Right ventricle myocardium inferior (tissue), 1 donor: Measurements from ENCODE around the gene IRAK1. TPM values are rescaled to one million over a fixed set of nuclear protein-coding genes. Genes with fewer than 3 reads are reported as not detected.

Experiments
- ATAC-seq: fragments of 200-7000 bp; cut with Tn5 transposase; one replicate; pipeline ENCODE4 v1.9.1; 2020; ENCODE audit warnings: mild to moderate bottlenecking, moderate library complexity
- DNase-seq: peaks from one replicate; pipeline ENCODE4 v3.0.0; 2021; ENCODE audit errors: missing footprints
- intact Hi-C: fragments of 100-400 bp; cut with DNase I; formaldehyde crosslinking; loops from one replicate; pipeline ENCODE4 v1.11.0; 2022
- long read RNA-seq: library from polyadenylated mRNA; unstranded; transcript quantifications from one replicate; pipeline ENCODE4 v2.0.0, GENCODE V29; 2021
- total RNA-seq: library from RNA; stranded (reverse); fragmentation: NEBNext Ultra II Directional; extraction: Animal tissue kit (Norgen Biotek cat#: 25700); gene quantifications from one replicate; pipeline ENCODE4 v1.2.1, GENCODE V29; 2021
- donor health status: DM: no; HTN: yes; CAD: no; lungs with severe emphysema.

The IRAK1 gene
- total RNA-seq, result 38.6 TPM
- long read RNA-seq, transcript IRAK1-203 (14 exons, 3,666 nt), result major isoform, 33 of 82 reads
- long read RNA-seq, partial matches to known transcripts, result 29 of 82 reads
- long read RNA-seq, other reads (novel, unspliced or antisense), result 14 of 82 reads

GRCh38 chrX:154019633-154020528, at the start of gene IRAK1:
Gene IRAK1 (minus strand): TSS chrX:154019902. CDS start chrX:154019812, 90 bp downstream.
- peak; percentile 85 for DNase-seq

GRCh38 chrX:154068560-154068959, 48.9 kb upstream of the IRAK1 start:
- no peak for ATAC-seq
- no peak for DNase-seq

More at GRCh38 chrX:154019633-154020528, at the start of gene IRAK1:
- intact Hi-C loops, result loop anchor here (10.0 kb wide), 1 partner anchor 365 kb away; no protein-coding TSS in a partner anchor
- peak; percentile 90 for ATAC-seq

GRCh38 chrX:154064637-154065435, 45.1 kb upstream of the IRAK1 start:
- intact Hi-C loops, result no loop called here
- ATAC-seq, result no peak
- DNase-seq, result no peak

More at GRCh38 chrX:154068560-154068959, 48.9 kb upstream of the IRAK1 start:
- intact Hi-C loops, result no loop called here

GRCh38 chrX:154063234-154063633, 43.5 kb upstream of the IRAK1 start:
- ATAC-seq, result no peak
- DNase-seq, result no peak
- intact Hi-C loops, result no loop called here

- ATAC-seq (no peak), DNase-seq (no peak)
- intact Hi-C loops, result no loop called here
Measured at GRCh38 chrX:154061801-154062200, 42.1 kb upstream of the IRAK1 start.

- DNase-seq (no peak), ATAC-seq (no peak)
- intact Hi-C loops, result no loop called here
Measured at GRCh38 chrX:154059729-154060245, 40.1 kb upstream of the IRAK1 start.

GRCh38 chrX:154059231-154059630, 39.5 kb upstream of the IRAK1 start:
- ATAC-seq, result no peak
- intact Hi-C loops, result no loop called here

GRCh38 chrX:154058214-154058997, 38.7 kb upstream of the IRAK1 start:
- no peak for DNase-seq
- intact Hi-C loops, result no loop called here
- no peak for ATAC-seq

More at GRCh38 chrX:154059231-154059630, 39.5 kb upstream of the IRAK1 start:
- DNase-seq, result no peak

- ATAC-seq (no peak), DNase-seq (no peak)
- intact Hi-C loops, result no loop called here
Measured at GRCh38 chrX:154057791-154058190, 38.1 kb upstream of the IRAK1 start.

GRCh38 chrX:154056770-154057241, 37.1 kb upstream of the IRAK1 start:
- DNase-seq (no peak), ATAC-seq (peak; percentile 28)
- intact Hi-C loops, result no loop called here

GRCh38 chrX:154051201-154051810, 31.6 kb upstream of the IRAK1 start:
- ATAC-seq (no peak), DNase-seq (no peak)
- intact Hi-C loops, result no loop called here

- intact Hi-C loops, result no loop called here
- ATAC-seq, result no peak
- no peak for DNase-seq
Measured at GRCh38 chrX:154050113-154050495, 30.4 kb upstream of the IRAK1 start.

- intact Hi-C loops, result loop anchor here (5.0 kb wide), 2 partner anchors 33 to 37 kb away; no protein-coding TSS in a partner anchor
- ATAC-seq (no peak), DNase-seq (no peak)
Measured at GRCh38 chrX:154049209-154050112, 29.8 kb upstream of the IRAK1 start.

GRCh38 chrX:154048398-154048797, 28.7 kb upstream of the IRAK1 start:
- ATAC-seq, result no peak
- intact Hi-C loops, result loop anchor here (5.0 kb wide), 2 partner anchors 34 to 36 kb away; no protein-coding TSS in a partner anchor

GRCh38 chrX:154046940-154047610, 27.4 kb upstream of the IRAK1 start:
- no peak for DNase-seq
- intact Hi-C loops, result loop anchor here (5.0 kb wide), 2 partner anchors 35 kb away; no protein-coding TSS in a partner anchor
- ATAC-seq, result no peak

More at GRCh38 chrX:154048398-154048797, 28.7 kb upstream of the IRAK1 start:
- DNase-seq, result no peak
